Measurements from ENCODE around the gene STAP1. TPM values are rescaled to one million over a fixed set of nuclear protein-coding genes. Genes with fewer than 3 reads are reported as not detected.

The STAP1 gene
- total and polyA plus RNA-seq, 2 of the 8 experiments (the other 6 are each of a cell fraction or from before 2014, with no cell fraction given): not detected

DNA sequence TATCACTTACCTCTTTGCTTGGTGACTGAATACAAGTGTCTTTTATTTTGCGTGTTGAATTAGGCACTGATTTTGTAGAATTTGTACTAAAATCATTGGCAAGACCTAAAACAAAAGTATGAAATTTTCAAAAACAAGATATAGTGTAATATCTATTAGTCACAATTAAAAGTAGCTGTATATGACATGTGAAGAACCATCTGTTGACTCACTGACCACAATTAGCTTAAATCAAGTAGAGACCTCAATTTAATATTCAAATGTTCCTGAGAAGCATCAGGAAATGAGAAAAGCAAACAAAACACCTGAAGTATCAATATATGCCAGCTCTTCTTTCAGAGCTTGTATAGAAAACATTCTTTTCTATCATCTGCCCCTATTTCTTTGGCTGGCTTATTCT lies 18.7 kb upstream of the STAP1 start (continued):
- no peak for TF ChIP-seq ATF2 (IDR thresholded peaks at IDR 0.05; ENCODE audit: low read length)
- TF ChIP-seq CHD2 (IDR thresholded peaks at IDR 0.05; ENCODE audit: low read length): no peak
- TF ChIP-seq SAP30 (IDR thresholded peaks at IDR 0.05; ENCODE audit: insufficient read depth, insufficient replicate concordance, low read length): no peak
- no peak for TF ChIP-seq CHD1 (IDR thresholded peaks at IDR 0.05; ENCODE audit: low read depth, low read length)

Measured in H1 (cell line).